ENCODE data around the gene RGS10. TPM values are rescaled to one million over a fixed set of nuclear protein-coding genes. Genes with fewer than 3 reads are reported as not detected.
A peak's percentile ranks its signal among the peaks of the same experiment; 100 is the strongest.

Gene RGS10, protein sequence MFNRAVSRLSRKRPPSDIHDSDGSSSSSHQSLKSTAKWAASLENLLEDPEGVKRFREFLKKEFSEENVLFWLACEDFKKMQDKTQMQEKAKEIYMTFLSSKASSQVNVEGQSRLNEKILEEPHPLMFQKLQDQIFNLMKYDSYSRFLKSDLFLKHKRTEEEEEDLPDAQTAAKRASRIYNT
- total RNA-seq, result 31.0 TPM
- long read RNA-seq, transcript RGS10-202 (5 exons, 804 nt), result major isoform, 19 of 22 reads
- long read RNA-seq, partial matches to known transcripts, result 0 of 22 reads
- long read RNA-seq, other reads (novel, unspliced or antisense), result 3 of 22 reads

DNA sequence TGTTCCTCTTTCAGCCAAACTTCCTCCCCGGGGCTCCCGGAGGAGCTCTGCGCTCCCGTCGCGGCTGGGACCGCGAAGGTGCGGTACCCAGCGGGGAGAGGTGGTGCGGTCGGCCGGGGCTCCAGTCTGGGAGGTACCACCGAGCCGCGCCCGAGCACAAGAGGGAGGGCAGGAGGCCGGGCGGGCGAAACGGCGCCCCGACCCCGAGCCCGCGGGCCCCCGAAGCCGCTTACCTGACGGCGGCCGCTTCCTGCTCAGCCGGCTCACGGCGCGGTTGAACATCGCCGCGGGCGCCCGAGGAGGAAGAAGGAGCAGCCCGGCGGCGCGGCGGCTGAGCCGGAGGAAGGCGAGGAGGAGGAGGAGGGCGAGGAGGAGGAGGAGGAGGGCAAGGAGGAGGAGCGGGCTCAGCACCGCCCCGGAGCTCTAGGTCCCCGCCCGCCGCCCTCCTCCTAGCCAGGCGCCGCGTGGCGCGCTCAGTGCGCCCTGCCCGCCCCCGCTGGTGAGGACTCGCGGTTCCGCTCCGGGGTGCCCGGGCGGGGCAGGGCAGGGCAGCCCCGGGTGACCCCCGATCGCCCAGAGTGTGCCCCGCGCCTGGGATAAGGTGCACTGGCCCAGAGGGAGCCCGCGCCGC lies at the start of gene RGS10:
RGS10 (minus strand) TSS at position 363 of the 631 bp plus-strand sequence; CDS start at position 282, 81 bp downstream.
- ATAC-seq (peak; percentile 95), DNase-seq (peak; percentile 89)
- H3K4me1 ChIP-seq, result peaks cover 4% of the 10 kb centered on the region
- intact Hi-C loops (cut with DNase I), result loop anchor here (10.0 kb wide), 1 partner anchor 348 kb away; no protein-coding TSS in a partner anchor
- peaks cover under 1% of the 10 kb centered on the region for H3K27me3 ChIP-seq
- peak within 1 kb of the TSS; percentile 63 for H3K4me3 ChIP-seq
- TF ChIP-seq CTCF (IDR thresholded peaks at IDR 0.05), result no peak
- no peaks in the 10 kb centered on the region for H3K9me3 ChIP-seq
- no peaks in the 10 kb centered on the region for H3K36me3 ChIP-seq
- peak within 1 kb of the TSS; percentile 55 for H3K27ac ChIP-seq

GRCh38 chr10:119588071-119588470 lies 45.6 kb upstream of the RGS10 start:
- no peaks in the 10 kb centered on the region for H3K9me3 ChIP-seq
- TF ChIP-seq CTCF (IDR thresholded peaks at IDR 0.05), result no peak
- no peak overlapping the region for H3K27ac ChIP-seq
- peaks cover 53% of the 10 kb centered on the region for H3K36me3 ChIP-seq
- DNase-seq (no peak), ATAC-seq (no peak)
- H3K4me3 ChIP-seq, result no peak overlapping the region
- peaks cover 19% of the 10 kb centered on the region for H3K4me1 ChIP-seq
- no peaks in the 10 kb centered on the region for H3K27me3 ChIP-seq
- intact Hi-C loops (cut with DNase I), result no loop called here

DNA sequence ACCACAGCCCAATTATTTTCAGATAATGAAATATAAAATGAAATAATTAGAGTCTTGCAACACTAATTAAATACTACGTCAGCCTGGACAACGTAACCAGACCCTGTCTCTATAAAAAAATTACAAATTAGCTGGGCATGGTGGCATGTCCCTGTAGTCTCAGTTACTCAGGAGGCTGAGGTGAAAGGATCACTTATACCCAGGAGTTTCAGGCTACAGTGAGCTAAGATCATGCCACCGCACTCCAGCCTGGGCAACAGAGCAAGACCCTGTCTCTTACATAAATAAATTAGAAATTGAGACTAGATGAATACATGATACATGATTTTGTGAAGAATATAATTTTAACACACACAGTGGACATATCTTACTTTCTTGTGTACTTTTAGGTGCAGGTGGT lies 35.8 kb upstream of the RGS10 start:
- Histone ChIP-seq H3K27ac (no peak overlapping the region), H3K36me3 (peaks cover 85% of the 10 kb centered on the region), H3K27me3 (no peaks in the 10 kb centered on the region), H3K4me1 (no peaks in the 10 kb centered on the region), H3K4me3 (no peak overlapping the region), H3K9me3 (no peaks in the 10 kb centered on the region)
- intact Hi-C loops (cut with DNase I), result no loop called here
- DNase-seq (no peak), ATAC-seq (no peak)
- TF ChIP-seq CTCF (IDR thresholded peaks at IDR 0.05), result no peak

GRCh38 chr10:119575991-119576390 lies 33.5 kb upstream of the RGS10 start:
- intact Hi-C loops (cut with DNase I), result no loop called here
- ATAC-seq, result no peak

GRCh38 chr10:119575506-119575905 lies 33.0 kb upstream of the RGS10 start:
- Histone ChIP-seq H3K4me3 (no peak overlapping the region), H3K27ac (no peak overlapping the region), H3K27me3 (no peaks in the 10 kb centered on the region), H3K36me3 (peaks cover 84% of the 10 kb centered on the region), H3K4me1 (no peaks in the 10 kb centered on the region), H3K9me3 (no peaks in the 10 kb centered on the region)
- TF ChIP-seq CTCF (IDR thresholded peaks at IDR 0.05), result no peak
- no peak for DNase-seq
- intact Hi-C loops (cut with DNase I), result no loop called here
- no peak for ATAC-seq

More at GRCh38 chr10:119575991-119576390, 33.5 kb upstream of the RGS10 start:
- no peak overlapping the region for H3K27ac ChIP-seq
- no peak overlapping the region for H3K4me3 ChIP-seq
- H3K27me3 ChIP-seq, result no peaks in the 10 kb centered on the region
- TF ChIP-seq CTCF (IDR thresholded peaks at IDR 0.05), result no peak
- DNase-seq, result no peak
- no peaks in the 10 kb centered on the region for H3K4me1 ChIP-seq
- no peaks in the 10 kb centered on the region for H3K9me3 ChIP-seq
- H3K36me3 ChIP-seq, result peaks cover 87% of the 10 kb centered on the region

Measured in upper lobe of right lung (tissue), 1 donor.